BLaER1 treated with 17β-estradiol and CSF1 and Interleukin-3, amounts not matched to agents 10 nM and 100 nM (cell line): Measurements from ENCODE around the gene GALNT5.
A peak's percentile ranks its signal among the peaks of the same experiment; 100 is the strongest.

Source experiments
- H3K27ac ChIP-seq, 11 experiments: shearing (Covaris generic); formaldehyde crosslinking; 2 replicates each; pipeline ENCODE4 v1.8.1; 2022
- H3K27me3 ChIP-seq, 11 experiments: shearing (Covaris generic); formaldehyde crosslinking; 2 replicates each; pipeline ENCODE4 v1.8.1; 2022
- H3K36me3 ChIP-seq, 11 experiments: shearing (Covaris generic); formaldehyde crosslinking; 2 replicates each; pipeline ENCODE4 v1.8.1; 2022
- H3K4me1 ChIP-seq, 10 experiments: shearing (Covaris generic); formaldehyde crosslinking; 2 replicates each; pipeline ENCODE4 v1.8.1; 2022
- H3K4me2 ChIP-seq, 11 experiments: shearing (Covaris generic); formaldehyde crosslinking; 2 replicates each; pipeline ENCODE4 v1.8.1; 2022
- H3K4me3 ChIP-seq, 10 experiments: shearing (Covaris generic); formaldehyde crosslinking; 2 replicates each; pipeline ENCODE4 v1.8.1; 2022
- H3K9ac ChIP-seq, 11 experiments: shearing (Covaris generic); formaldehyde crosslinking; 2 replicates each; pipeline ENCODE4 v1.8.1; 2022
- H3K9me3 ChIP-seq, 11 experiments: shearing (Covaris generic); formaldehyde crosslinking; replicated peaks in 1 of 11; 2 replicates each; pipeline ENCODE4 v1.8.1; 2022
- H4K20me1 ChIP-seq, 11 experiments: shearing (Covaris generic); formaldehyde crosslinking; 2 replicates each; pipeline ENCODE4 v1.8.1; 2022
- Cebpa-rat ChIP-seq, 11 experiments: shearing (Covaris generic); IDR thresholded peaks; 2 replicates each; pipeline ENCODE4 v1.8.1; 2022

GALNT5 gene

GRCh38 chr2:157281316-157281715 is 23.8 kb downstream of the GALNT5 start:
- peaks cover 0 to 8% (median 0%) of the 10 kb centered on the region in 11 experiments; a peak in 5 of 22 replicates for H3K9me3 ChIP-seq
- H3K9ac ChIP-seq = no peak overlapping the region
- H4K20me1 ChIP-seq = no peaks in the 10 kb centered on the region
- H3K27ac ChIP-seq = no peak overlapping the region
- H3K4me2 ChIP-seq = no peak overlapping the region
- no peaks in the 10 kb centered on the region for H3K27me3 ChIP-seq
- H3K36me3 ChIP-seq = no peaks in the 10 kb centered on the region
- no peak for TF ChIP-seq Cebpa-rat (IDR thresholded peaks at IDR 0.05)
- H3K4me3 ChIP-seq = no peak overlapping the region
- no peaks in the 10 kb centered on the region for H3K4me1 ChIP-seq

GRCh38 chr2:157283468-157283867 is 26.0 kb downstream of the GALNT5 start:
- H3K27me3 ChIP-seq = no peaks in the 10 kb centered on the region
- peaks cover 0 to 8% (median 0%) of the 10 kb centered on the region in 11 experiments; a peak in 5 of 22 replicates for H3K9me3 ChIP-seq
- no peak overlapping the region for H3K9ac ChIP-seq
- no peak overlapping the region for H3K4me3 ChIP-seq
- H3K4me1 ChIP-seq = no peaks in the 10 kb centered on the region
- H3K36me3 ChIP-seq = no peaks in the 10 kb centered on the region
- no peak overlapping the region for H3K27ac ChIP-seq
- no peak overlapping the region for H3K4me2 ChIP-seq
- H4K20me1 ChIP-seq = no peaks in the 10 kb centered on the region
- no peak for TF ChIP-seq Cebpa-rat (IDR thresholded peaks at IDR 0.05)

- H3K4me3 ChIP-seq = no peak overlapping the region
- H3K4me2 ChIP-seq = no peak overlapping the region
- no peak for TF ChIP-seq Cebpa-rat (IDR thresholded peaks at IDR 0.05)
- H3K27me3 ChIP-seq = no peaks in the 10 kb centered on the region
- H4K20me1 ChIP-seq = no peaks in the 10 kb centered on the region
- H3K9me3 ChIP-seq = no peaks in the 10 kb centered on the region
- H3K9ac ChIP-seq = no peak overlapping the region
- no peaks in the 10 kb centered on the region for H3K4me1 ChIP-seq
- no peaks in the 10 kb centered on the region for H3K36me3 ChIP-seq
- no peak overlapping the region for H3K27ac ChIP-seq
Measured at GRCh38 chr2:157287160-157287559, 29.7 kb downstream of the GALNT5 start.

GRCh38 chr2:157290525-157290924 is 33.0 kb downstream of the GALNT5 start:
- Histone ChIP-seq H3K9me3 (no peaks in the 10 kb centered on the region), H4K20me1 (no peaks in the 10 kb centered on the region), H3K4me2 (no peak overlapping the region), H3K27me3 (no peaks in the 10 kb centered on the region), H3K27ac (no peak overlapping the region), H3K9ac (no peak overlapping the region), H3K36me3 (no peaks in the 10 kb centered on the region), H3K4me3 (no peak overlapping the region), H3K4me1 (no peaks in the 10 kb centered on the region)
- no peak for TF ChIP-seq Cebpa-rat (IDR thresholded peaks at IDR 0.05)

- H3K4me2 ChIP-seq = no peak overlapping the region
- no peaks in the 10 kb centered on the region for H3K4me1 ChIP-seq
- H3K27me3 ChIP-seq = no peaks in the 10 kb centered on the region
- H3K4me3 ChIP-seq = no peak overlapping the region
- no peak for TF ChIP-seq Cebpa-rat (IDR thresholded peaks at IDR 0.05)
- H4K20me1 ChIP-seq = no peaks in the 10 kb centered on the region
- no peak overlapping the region for H3K9ac ChIP-seq
- no peak overlapping the region for H3K27ac ChIP-seq
- H3K9me3 ChIP-seq = no peaks in the 10 kb centered on the region
- H3K36me3 ChIP-seq = no peaks in the 10 kb centered on the region
Measured at GRCh38 chr2:157291018-157291417, 33.5 kb downstream of the GALNT5 start.

GRCh38 chr2:157292853-157293252 is 35.3 kb downstream of the GALNT5 start:
- Histone ChIP-seq H3K9me3 (no peaks in the 10 kb centered on the region), H3K27ac (no peak overlapping the region), H3K4me2 (no peak overlapping the region), H3K27me3 (no peaks in the 10 kb centered on the region), H4K20me1 (no peaks in the 10 kb centered on the region), H3K36me3 (no peaks in the 10 kb centered on the region), H3K9ac (no peak overlapping the region), H3K4me3 (no peak overlapping the region), H3K4me1 (no peaks in the 10 kb centered on the region)
- TF ChIP-seq Cebpa-rat (IDR thresholded peaks at IDR 0.05) = no peak

- H3K4me3 ChIP-seq = no peak overlapping the region
- H3K27ac ChIP-seq = no peak overlapping the region
- H3K4me1 ChIP-seq = peaks cover 0 to 2% (median 0%) of the 10 kb centered on the region in 10 experiments; a peak in 1 of 20 replicates
- no peaks in the 10 kb centered on the region for H3K27me3 ChIP-seq
- no peak overlapping the region for H3K4me2 ChIP-seq
- no peaks in the 10 kb centered on the region for H3K36me3 ChIP-seq
- no peak for TF ChIP-seq Cebpa-rat (IDR thresholded peaks at IDR 0.05)
- no peak overlapping the region for H3K9ac ChIP-seq
- H4K20me1 ChIP-seq = no peaks in the 10 kb centered on the region
- no peaks in the 10 kb centered on the region for H3K9me3 ChIP-seq
Measured at GRCh38 chr2:157296490-157296889, 39.0 kb downstream of the GALNT5 start.

GRCh38 chr2:157296958-157297357 is 39.5 kb downstream of the GALNT5 start:
- H3K36me3 ChIP-seq = no peaks in the 10 kb centered on the region
- no peaks in the 10 kb centered on the region for H4K20me1 ChIP-seq
- H3K27ac ChIP-seq = no peak overlapping the region
- no peak overlapping the region for H3K4me3 ChIP-seq
- no peaks in the 10 kb centered on the region for H3K27me3 ChIP-seq
- H3K9me3 ChIP-seq = no peaks in the 10 kb centered on the region
- no peak for TF ChIP-seq Cebpa-rat (IDR thresholded peaks at IDR 0.05)
- H3K9ac ChIP-seq = no peak overlapping the region
- H3K4me2 ChIP-seq = no peak overlapping the region
- H3K4me1 ChIP-seq = peaks cover 0 to 6% (median 0%) of the 10 kb centered on the region in 10 experiments; a peak in 1 of 20 replicates

GRCh38 chr2:157301307-157301706 is 43.8 kb downstream of the GALNT5 start:
- no peak for TF ChIP-seq Cebpa-rat (IDR thresholded peaks at IDR 0.05)
- Histone ChIP-seq H3K36me3 (no peaks in the 10 kb centered on the region), H3K27ac (no peak overlapping the region)

GRCh38 chr2:157302492-157303099 is 45.1 kb downstream of the GALNT5 start:
- H3K36me3 ChIP-seq = no peaks in the 10 kb centered on the region
- no peak overlapping the region for H3K27ac ChIP-seq
- no peaks in the 10 kb centered on the region for H3K9me3 ChIP-seq
- peaks cover 0 to 12% (median 0%) of the 10 kb centered on the region in 10 experiments; a peak in 4 of 20 replicates for H3K4me1 ChIP-seq
- no peak overlapping the region for H3K4me2 ChIP-seq
- no peak overlapping the region for H3K4me3 ChIP-seq
- no peak for TF ChIP-seq Cebpa-rat (IDR thresholded peaks at IDR 0.05)
- no peak overlapping the region for H3K9ac ChIP-seq
- H3K27me3 ChIP-seq = no peaks in the 10 kb centered on the region
- no peaks in the 10 kb centered on the region for H4K20me1 ChIP-seq

More at GRCh38 chr2:157301307-157301706, 43.8 kb downstream of the GALNT5 start:
- H3K4me3 ChIP-seq = no peak overlapping the region
- 0 out of 22 replicates have a peak overlapping the region, but pooled peaks of 1 of the 11 experiments have one; percentile 2 for H3K4me2 ChIP-seq
- H3K9ac ChIP-seq = no peak overlapping the region
- H4K20me1 ChIP-seq = no peaks in the 10 kb centered on the region
- H3K9me3 ChIP-seq = no peaks in the 10 kb centered on the region
- H3K27me3 ChIP-seq = no peaks in the 10 kb centered on the region
- peaks cover 0 to 6% (median 0%) of the 10 kb centered on the region in 10 experiments; a peak in 2 of 20 replicates for H3K4me1 ChIP-seq
